ENCODE data around the gene SLC16A3.

SLC16A3 gene

DNA sequence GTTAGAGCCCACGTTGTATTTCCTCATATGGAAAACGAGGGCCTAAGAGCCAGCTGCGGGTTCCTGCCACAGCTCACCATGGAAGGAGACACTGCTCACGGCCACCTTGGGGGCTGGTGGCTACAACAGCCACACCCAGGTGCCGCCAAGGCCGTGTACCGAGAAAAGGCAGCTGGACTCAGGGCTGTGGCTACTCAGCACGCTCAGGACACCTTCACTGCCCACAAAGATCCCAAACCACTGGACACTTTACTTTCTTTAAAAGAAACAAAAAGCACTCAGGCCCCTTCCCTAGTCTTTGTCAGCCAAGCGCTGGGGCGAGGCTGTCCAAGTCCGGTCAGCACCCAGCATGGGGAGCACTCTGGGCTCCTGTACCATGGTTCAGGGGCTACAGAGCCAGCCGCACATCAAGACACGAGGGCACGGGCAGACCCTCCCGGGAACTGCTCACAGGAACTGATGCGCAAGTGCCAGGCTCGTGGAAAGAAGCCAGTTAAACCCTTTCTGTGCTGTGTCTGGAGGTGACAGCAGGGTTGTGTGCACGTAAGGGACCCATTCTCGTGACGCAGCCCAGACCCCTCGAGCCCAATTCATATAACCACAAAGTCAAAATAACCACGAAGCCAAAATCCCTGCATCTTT is 18.5 kb downstream of the SLC16A3 start:
- no peak for DNase-seq (ENCODE audit: low read depth)
- H3K4me3 ChIP-seq (ENCODE audit: low read length): no peak overlapping the region
- TF ChIP-seq, protein P1, sequence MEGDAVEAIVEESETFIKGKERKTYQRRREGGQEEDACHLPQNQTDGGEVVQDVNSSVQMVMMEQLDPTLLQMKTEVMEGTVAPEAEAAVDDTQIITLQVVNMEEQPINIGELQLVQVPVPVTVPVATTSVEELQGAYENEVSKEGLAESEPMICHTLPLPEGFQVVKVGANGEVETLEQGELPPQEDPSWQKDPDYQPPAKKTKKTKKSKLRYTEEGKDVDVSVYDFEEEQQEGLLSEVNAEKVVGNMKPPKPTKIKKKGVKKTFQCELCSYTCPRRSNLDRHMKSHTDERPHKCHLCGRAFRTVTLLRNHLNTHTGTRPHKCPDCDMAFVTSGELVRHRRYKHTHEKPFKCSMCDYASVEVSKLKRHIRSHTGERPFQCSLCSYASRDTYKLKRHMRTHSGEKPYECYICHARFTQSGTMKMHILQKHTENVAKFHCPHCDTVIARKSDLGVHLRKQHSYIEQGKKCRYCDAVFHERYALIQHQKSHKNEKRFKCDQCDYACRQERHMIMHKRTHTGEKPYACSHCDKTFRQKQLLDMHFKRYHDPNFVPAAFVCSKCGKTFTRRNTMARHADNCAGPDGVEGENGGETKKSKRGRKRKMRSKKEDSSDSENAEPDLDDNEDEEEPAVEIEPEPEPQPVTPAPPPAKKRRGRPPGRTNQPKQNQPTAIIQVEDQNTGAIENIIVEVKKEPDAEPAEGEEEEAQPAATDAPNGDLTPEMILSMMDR (IDR thresholded peaks at IDR 0.05; ENCODE audit: insufficient read depth, low read depth, low read length, missing control alignments): no peak

DNA sequence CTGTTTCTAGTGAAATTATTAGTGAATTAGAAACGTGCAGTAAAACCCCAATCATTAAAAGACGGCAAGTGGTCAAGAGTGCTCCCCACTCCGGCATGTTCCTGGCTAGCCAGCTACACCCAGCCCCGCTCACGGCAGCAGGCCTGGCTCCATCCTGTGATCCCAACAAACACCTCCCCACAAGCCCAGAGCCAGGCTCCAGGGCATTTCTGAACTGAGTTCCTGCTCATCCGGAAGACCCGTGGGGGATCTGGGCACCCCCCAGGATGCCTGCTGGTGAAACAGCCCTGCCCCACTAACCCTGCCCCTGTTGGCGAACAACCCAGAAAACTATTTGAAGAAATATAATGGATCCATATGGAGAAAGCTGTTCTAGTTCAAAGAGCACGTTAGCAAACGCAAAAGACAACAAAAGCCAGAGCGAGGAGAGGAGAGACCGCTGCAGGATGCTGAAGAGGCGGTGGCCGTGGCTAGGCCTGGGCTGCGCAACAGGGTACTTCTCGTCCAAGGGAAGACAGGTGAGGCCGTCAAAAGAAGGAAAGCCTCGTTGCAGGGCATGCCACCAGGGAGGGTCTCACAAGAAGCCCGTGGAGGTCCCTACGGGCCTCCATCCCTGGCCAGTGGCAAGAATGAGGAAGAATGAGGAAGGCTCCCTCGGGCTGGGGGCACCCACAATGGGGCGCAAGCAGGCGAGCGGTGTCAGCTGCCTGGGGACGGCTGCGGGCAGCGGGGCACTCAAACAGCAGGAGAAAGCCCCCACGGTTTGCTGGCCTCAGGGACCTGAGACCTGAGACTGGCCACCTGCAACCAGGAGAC is 19.2 kb downstream of the SLC16A3 start:
- H3K4me3 ChIP-seq (ENCODE audit: low read length): no peak overlapping the region
- no peak for DNase-seq (ENCODE audit: low read depth)
- TF ChIP-seq, protein P1 (IDR thresholded peaks at IDR 0.05; ENCODE audit: insufficient read depth, low read depth, low read length, missing control alignments): no peak

DNA sequence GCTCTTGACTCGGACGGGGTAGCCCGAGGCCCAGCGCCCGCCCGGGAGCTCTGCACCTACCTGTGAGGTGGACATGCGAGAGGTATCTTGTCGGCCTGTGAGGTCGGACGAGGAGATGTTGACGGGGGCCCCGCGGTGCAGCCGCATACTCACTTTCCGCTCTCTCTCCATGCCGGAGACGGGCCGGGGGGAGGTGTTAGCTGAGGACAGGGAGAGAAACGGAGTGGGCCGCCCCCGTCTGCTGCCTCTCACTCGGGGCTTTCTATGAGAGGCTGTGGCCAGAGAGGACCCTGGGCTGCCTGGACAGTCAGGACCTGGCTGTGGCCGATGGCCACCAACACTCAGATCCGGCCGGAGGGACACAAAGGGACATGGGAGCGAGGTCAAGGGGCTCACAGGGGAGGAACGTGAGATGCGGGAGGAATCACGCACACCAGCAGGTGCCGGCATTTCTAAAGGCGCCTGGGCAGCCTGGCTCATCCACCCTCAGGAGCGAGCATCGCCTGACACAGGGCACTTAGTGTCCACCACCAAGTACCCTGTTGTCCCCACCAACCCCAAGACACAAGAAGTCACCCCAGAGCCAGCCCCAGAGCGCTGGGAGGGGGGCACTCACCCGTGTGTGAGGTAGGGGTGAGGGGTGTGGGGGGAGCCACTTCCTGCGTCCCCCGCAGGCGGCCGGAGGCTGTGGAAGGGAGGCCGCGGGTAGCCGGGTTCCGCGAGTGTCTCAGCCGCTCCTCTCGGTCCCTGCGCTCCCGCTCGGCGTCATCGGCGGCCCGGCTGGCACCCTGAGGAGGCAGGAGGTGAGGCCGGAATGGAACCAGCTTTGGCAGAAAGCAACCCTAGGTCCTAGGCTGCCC is 20.2 kb downstream of the SLC16A3 start:
- no peak overlapping the region for H3K4me3 ChIP-seq (ENCODE audit: low read length)
- DNase-seq (ENCODE audit: low read depth): no peak
- TF ChIP-seq, protein P1 (IDR thresholded peaks at IDR 0.05; ENCODE audit: insufficient read depth, low read depth, low read length, missing control alignments): no peak

DNA sequence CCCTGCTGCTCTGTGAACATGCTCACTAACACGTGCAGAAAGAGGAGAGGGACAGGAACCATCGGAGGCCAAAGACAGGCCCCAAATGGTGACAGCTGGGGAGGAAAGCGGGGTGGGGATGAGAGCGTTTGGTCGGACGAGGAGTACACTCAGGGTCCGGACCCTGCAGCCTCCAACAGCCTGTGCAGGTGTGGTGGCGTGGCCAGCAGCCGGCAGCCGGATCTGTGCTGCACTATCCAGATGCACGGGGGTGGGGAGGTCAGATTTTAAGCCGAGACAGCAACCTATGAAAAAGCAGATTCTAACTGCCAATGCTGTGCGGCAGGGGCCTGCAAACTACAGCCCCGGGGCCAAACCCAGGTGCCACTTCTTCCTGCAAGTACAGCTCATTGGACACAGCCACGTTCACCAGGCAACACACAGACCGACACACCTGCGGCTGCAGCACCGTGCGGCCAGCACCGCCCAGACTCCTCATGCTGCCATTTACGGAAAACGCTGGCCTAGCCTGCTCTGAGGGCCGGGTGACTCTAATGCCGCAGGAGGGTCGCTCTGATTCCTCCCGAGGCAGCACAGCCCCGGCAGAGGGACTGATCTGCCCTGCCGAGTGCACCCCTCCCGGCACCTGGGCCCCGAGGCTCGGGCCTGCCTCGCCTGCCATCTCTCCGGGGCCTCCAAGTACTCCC is 21.2 kb downstream of the SLC16A3 start:
- TF ChIP-seq, protein P1 (IDR thresholded peaks at IDR 0.05; ENCODE audit: insufficient read depth, low read depth, low read length, missing control alignments): no peak
- no peak overlapping the region for H3K4me3 ChIP-seq (ENCODE audit: low read length)
- no peak for DNase-seq (ENCODE audit: low read depth)

DNA sequence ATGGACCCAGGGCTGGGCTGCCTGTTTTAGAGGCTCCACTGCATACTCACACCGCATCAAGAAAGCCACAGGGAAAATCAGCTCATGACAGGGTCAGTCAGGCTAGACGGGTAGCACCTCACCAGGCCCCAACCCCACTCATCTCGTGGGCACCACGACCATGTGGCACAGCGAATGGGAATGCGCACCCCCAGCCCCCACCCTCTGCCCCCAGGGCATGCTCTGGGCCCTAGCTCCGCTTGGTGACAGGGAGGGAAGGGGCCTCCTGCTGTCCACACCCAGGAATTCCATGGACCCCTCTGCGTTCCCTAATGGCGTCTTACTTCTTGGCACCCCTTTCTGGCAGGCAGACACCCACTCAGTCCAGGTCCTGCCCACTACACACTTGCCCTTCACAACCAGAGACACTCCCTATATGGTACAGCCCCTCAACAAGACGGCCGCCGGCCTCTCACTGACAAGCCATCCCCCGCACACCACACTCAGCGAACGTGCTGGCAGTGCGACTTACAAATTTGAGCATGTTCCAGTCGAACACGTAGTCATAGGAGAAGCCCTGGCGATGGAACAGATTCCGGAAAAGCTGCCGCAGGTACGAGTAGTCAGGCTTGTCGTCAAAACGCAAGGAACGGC is 22.1 kb downstream of the SLC16A3 start:
- no peak overlapping the region for H3K4me3 ChIP-seq (ENCODE audit: low read length)
- DNase-seq (ENCODE audit: low read depth): no peak
- TF ChIP-seq, protein P1 (IDR thresholded peaks at IDR 0.05; ENCODE audit: insufficient read depth, low read depth, low read length, missing control alignments): no peak
